Mononuclear cell (primary cell): ENCODE data around the gene ATP8A2. TPM values are rescaled to one million over a fixed set of nuclear protein-coding genes. Genes with fewer than 3 reads are reported as not detected.

Experiments used
- H3K27me3 ChIP-seq: 2 replicates; pipeline ENCODE4 v1.6.0; 2011; ENCODE audit warnings: low read length, control low read depth; ENCODE audit not compliant: insufficient read depth
- H3K4me1 ChIP-seq: 2 replicates; pipeline ENCODE4 v1.5.1; 2011; ENCODE audit warnings: mild to moderate bottlenecking, low read length, control low read depth; ENCODE audit not compliant: insufficient read depth
- H3K4me3 ChIP-seq: 2 replicates; pipeline ENCODE4 v1.5.1; 2011; ENCODE audit warnings: mild to moderate bottlenecking, low read length, moderate library complexity
- H3K9me3 ChIP-seq: 2 replicates; pipeline ENCODE4 v1.5.1; 2011; ENCODE audit warnings: low read depth, mild to moderate bottlenecking, control low read depth, low read length
- total RNA-seq: library from RNA; depleted of rRNA; stranded (reverse); fragments of >200 nt; gene quantifications from one replicate; pipeline ENCODE4 v1.2.3, GENCODE V29; 2012

Gene ATP8A2
- total RNA-seq, 1 donor = 0.21 TPM

DNA sequence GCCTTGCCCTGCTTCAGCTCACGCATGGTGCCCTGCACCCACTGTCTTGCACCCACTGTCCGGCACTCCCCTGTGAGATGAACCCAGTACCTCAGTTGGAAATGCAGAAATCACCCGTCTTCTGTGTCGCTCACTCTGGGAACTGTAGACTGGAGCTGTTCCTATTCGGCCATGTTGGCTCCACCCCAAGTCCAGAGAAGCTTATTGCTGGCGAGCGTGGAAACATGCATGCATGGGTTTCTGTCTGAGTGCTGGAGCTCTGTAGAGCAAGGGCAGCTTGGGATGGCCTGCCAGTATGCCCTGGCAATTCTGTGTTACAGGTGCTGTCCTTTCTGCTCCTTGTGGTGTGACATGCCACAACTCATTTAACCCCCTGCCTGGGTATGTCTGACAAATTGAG is 527.2 kb downstream of the ATP8A2 start:
- no peak overlapping the region for H3K4me3 ChIP-seq
- no peaks in the 10 kb centered on the region for H3K4me1 ChIP-seq
- no peaks in the 10 kb centered on the region for H3K27me3 ChIP-seq
- H3K9me3 ChIP-seq = no peaks in the 10 kb centered on the region

DNA sequence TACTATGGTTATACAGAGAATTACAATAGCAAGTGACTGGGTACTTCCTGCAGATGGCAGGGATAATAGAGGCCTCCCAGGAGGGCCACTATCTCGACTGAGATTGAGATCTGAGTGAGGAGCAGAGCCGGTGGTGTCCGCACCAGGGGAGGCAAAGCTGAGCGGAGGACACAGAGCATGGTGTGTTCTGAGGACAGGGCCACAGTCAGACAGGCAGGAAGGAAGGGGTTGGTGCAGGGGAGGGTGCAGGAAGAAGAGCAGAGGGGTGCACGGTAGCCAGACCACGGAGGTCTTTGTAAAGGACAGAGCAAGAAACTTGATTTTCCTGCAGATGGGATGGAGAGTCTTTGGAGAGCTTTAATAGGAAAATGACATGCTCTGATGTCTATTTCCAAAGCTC is 527.7 kb downstream of the ATP8A2 start:
- no peak overlapping the region for H3K4me3 ChIP-seq
- no peaks in the 10 kb centered on the region for H3K9me3 ChIP-seq
- no peaks in the 10 kb centered on the region for H3K27me3 ChIP-seq
- no peaks in the 10 kb centered on the region for H3K4me1 ChIP-seq

DNA sequence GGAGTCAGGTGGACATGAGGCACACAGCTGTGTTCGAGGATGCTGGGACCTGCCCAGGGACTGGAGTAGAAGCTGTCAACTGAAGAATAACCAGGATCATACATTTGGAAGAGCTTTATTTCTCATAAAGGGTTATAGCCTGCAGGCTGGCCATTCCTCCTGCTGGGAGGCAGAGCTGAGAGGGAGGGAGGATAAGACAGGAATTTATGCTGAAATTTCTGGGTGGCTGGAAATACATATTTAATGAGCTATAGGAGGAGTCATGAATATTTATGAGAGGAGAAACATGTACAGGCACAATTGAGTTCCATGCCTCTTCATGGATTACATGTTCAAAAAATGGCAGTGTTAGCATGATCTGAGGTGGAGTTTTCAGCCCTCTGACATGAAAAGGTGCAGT is 528.2 kb downstream of the ATP8A2 start:
- no peaks in the 10 kb centered on the region for H3K9me3 ChIP-seq
- no peaks in the 10 kb centered on the region for H3K4me1 ChIP-seq
- H3K27me3 ChIP-seq = no peaks in the 10 kb centered on the region
- no peak overlapping the region for H3K4me3 ChIP-seq

DNA sequence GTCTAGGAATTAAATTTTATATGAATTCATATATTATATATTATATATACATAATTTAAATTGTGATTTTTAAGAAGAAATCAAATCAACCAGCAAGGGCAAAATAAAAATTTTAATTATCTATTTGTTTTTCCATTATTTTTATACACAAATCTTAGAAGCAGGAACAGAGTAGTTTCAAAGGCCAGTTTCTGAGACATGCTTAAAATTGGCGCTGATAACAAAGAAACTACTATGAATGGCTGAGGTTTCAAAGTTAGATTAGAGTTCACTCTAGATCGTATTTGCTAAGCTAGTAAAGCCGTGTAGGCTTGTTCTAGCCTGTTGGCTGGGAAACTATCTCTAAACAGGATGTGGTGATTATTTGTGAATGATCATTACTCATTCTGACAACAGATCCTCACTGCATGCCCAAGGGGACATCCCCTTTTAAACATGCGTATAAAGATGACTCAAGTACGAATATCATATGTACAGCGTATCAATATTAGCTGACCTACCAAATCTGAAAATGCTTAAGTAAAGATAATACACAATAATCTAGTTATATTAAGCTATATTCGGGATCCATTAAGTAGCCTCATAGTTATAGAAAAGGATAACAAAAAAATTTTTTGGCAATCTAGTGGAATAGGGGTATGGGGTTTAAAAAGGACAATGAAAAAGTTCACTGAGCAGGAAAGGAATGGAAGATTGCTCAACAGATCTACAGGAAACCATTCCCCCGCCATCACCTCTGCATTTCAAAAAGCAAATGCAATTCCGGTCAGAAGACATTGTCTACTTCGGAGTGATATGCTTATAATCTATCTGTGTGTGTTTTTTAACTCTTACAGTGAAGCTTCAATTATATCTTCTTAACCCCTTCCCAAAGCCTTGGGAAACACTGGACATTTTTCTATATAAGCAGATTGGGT is 529.9 kb downstream of the ATP8A2 start:
- Histone ChIP-seq H3K27me3 (no peaks in the 10 kb centered on the region), H3K4me3 (no peak overlapping the region), H3K9me3 (no peaks in the 10 kb centered on the region), H3K4me1 (peaks cover 6% of the 10 kb centered on the region)

DNA sequence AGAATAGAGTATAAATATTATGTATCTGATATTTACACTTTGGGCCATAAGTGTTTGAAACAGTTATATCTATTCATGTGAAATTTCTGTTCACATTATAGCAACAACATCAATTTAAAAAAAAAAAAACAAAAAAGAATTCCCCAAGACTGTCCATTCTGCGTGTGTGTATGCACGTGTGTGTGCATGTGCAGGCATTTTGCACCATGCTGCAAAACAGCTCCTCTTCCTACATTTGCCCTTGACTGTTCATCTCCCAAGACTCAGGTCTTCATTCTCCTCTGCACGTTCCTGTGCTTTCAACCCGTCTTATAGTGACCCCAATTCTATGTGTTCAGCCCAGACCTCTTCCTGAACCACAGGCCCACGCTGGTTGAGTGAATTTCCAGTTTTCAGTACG is 530.7 kb downstream of the ATP8A2 start:
- H3K4me3 ChIP-seq = no peak overlapping the region
- H3K9me3 ChIP-seq = no peaks in the 10 kb centered on the region
- H3K4me1 ChIP-seq = peaks cover 6% of the 10 kb centered on the region
- H3K27me3 ChIP-seq = no peaks in the 10 kb centered on the region

DNA sequence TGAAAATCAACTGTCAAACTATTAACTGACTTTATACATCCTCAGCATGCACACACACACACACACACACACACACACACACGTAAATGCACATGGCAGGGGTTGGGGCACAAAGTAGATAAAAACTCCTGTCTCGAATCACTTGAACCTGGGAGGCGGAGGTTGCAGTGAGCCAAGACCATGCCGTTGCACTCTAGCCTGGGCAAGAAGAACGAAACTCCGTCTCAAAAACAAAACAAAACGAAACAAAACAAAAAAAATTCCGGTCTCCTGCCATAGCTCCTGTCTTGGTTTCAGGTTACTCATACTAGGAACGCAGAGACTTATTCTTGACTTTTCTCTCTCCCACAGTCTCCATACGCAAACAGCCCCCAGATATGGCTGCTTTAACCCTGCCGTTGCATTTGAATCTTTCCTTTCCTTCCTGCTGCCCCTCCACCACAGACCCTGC is 531.1 kb downstream of the ATP8A2 start:
- Histone ChIP-seq H3K9me3 (no peaks in the 10 kb centered on the region), H3K27me3 (no peaks in the 10 kb centered on the region), H3K4me1 (peaks cover 6% of the 10 kb centered on the region), H3K4me3 (no peak overlapping the region)

DNA sequence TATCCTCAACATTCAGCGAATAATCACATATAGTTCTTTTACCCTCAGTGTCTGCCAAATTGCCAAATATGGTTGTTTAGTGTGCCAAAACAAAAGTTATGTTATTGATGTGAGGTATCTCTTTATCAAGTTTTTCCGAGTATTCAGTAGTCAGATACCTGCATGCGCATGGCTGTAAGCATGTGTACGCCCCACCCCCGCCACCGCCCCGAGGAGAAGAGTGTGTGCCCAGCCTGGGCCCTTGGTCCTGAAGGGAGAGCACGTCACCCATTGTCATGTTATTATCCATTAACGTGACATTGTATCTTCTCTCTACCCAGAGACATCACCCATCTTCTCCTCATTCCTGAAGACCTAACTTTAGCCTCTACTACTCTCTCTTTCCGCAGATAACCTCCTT is 533.1 kb downstream of the ATP8A2 start:
- no peaks in the 10 kb centered on the region for H3K27me3 ChIP-seq
- H3K4me1 ChIP-seq = peaks cover 6% of the 10 kb centered on the region

DNA sequence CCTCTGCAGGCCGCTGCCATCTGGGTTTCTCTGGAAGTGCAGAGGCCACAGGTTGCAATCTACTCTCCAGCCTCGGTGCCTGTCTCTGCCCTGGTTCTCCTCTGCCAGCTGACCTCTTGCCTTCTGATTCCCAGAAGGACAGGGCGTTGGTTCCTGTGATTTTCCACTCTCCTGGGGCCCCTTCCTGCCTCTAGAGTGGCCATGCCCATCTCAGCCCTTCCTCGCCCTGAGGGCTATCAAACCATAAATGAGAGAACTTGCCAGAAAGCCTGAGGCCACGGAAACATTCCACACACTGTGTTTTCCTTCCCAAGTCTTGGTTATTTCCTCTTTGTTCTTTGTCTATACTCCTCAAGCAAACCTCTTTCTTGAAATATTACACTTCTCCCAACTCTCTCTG is 533.8 kb downstream of the ATP8A2 start:
- no peaks in the 10 kb centered on the region for H3K9me3 ChIP-seq
- H3K4me3 ChIP-seq = no peak overlapping the region
- H3K27me3 ChIP-seq = no peaks in the 10 kb centered on the region
- peaks cover 6% of the 10 kb centered on the region for H3K4me1 ChIP-seq

More for the DNA sequence above, 533.1 kb downstream of the ATP8A2 start:
- Histone ChIP-seq H3K9me3 (no peaks in the 10 kb centered on the region), H3K4me3 (no peak overlapping the region)

DNA sequence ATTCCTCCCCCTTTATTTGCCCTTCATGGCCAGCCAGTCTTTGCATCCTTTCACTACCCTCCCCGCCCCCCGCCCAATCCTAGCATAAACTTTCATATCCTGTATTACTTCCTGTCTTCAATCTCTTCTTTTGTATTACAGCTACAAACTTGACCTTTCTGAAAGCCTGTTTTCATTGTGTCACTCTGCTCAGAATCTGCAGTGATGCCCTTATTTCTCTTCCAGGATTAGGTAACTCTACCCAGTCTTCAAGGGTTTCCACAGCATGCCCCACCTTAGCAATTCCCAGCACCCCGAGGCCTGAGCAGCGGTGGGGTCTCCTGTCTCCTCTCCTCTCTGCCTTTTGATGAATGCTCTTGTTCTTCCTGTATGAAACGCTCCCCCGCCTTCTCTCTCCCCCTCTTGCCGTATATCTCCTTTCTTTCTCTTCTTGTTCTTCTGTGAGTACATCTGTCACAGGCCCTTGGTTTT is 534.5 kb downstream of the ATP8A2 start:
- H3K4me1 ChIP-seq = peaks cover 6% of the 10 kb centered on the region
- no peaks in the 10 kb centered on the region for H3K27me3 ChIP-seq
- no peak overlapping the region for H3K4me3 ChIP-seq
- no peaks in the 10 kb centered on the region for H3K9me3 ChIP-seq

DNA sequence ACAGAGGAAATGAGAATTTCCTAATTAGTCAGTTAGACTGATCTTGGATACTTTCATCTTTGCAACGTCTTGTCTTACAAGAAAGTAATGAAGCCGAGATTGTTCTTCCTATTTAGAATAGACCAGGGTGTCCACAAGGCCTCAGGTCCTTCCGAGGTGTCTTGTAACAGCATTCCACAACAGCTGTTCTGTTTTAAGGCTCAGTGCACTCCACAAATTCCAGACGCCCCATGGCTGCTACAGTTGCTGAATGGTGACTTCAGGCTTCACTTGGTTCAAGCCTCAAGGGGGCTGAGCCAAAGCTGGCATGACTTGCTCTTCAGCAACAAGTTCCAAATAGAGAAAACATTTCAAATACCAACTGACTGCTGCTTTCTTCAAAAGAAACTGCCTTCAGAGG is 536.6 kb downstream of the ATP8A2 start:
- no peak overlapping the region for H3K4me3 ChIP-seq
- no peaks in the 10 kb centered on the region for H3K9me3 ChIP-seq
- H3K4me1 ChIP-seq = peaks cover 6% of the 10 kb centered on the region
- no peaks in the 10 kb centered on the region for H3K27me3 ChIP-seq

DNA sequence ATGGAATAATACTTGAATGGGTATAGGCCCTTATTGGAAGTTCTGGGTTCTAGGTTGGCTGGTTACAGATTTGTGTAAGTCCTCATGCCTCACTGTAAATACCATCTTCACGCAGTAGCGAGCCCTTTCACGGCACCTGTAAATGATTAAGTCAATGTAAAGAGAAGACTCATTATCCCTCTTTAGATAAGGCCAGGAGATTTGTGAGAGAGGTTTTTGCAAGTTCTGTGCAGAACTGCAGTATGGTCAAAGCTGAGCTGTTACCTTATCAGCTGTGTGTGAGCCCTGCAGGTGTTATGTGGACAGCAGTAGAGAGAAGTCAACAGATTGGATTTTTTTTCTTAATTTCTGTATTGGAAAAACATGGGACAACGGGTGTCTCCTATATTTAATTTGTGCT is 538.5 kb downstream of the ATP8A2 start:
- Histone ChIP-seq H3K9me3 (no peaks in the 10 kb centered on the region), H3K27me3 (no peaks in the 10 kb centered on the region), H3K4me3 (no peak overlapping the region), H3K4me1 (peaks cover 6% of the 10 kb centered on the region)

DNA sequence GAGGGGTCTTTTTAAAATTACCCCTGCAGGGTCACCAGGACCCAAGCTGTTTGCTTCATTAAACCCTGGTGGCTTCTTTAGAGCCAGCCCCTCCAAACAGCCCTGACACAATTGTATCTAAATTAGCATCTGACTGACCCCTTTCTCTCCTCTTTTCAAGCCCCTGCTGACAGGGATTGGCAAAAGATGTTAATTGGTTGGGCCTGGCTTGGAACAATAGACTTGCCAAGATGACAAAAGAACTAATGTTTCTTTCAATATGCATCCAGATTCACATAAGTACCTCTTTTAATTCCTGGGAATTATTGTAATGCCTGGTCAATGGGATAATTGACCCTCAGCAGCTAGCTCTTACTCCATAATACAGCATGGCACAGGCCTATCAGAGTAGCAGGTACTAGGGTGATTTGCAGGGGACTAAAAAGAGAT is 539.2 kb downstream of the ATP8A2 start:
- no peaks in the 10 kb centered on the region for H3K4me1 ChIP-seq
- H3K4me3 ChIP-seq = no peak overlapping the region
- no peaks in the 10 kb centered on the region for H3K9me3 ChIP-seq
- H3K27me3 ChIP-seq = no peaks in the 10 kb centered on the region

DNA sequence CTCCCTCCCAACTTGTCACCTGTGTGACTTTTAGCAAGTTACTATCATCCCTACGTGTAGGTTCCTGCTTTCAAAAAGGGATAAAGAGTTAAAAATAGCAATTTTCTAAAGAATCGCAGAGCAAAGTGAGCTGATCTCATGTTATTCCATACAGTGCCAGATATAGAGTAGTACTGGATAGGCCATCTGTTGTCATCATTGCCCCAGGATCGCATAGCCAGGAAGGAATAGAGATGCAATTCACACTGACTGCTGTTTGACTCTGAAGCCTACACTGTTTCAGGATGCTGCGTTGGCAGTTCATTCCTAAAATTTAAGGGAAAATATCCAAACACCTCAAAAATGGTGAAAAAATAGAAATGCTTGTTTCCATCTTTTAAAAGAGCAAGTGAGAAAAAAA is 541.2 kb downstream of the ATP8A2 start:
- H3K4me1 ChIP-seq = no peaks in the 10 kb centered on the region
- H3K4me3 ChIP-seq = no peak overlapping the region
- H3K9me3 ChIP-seq = no peaks in the 10 kb centered on the region

DNA sequence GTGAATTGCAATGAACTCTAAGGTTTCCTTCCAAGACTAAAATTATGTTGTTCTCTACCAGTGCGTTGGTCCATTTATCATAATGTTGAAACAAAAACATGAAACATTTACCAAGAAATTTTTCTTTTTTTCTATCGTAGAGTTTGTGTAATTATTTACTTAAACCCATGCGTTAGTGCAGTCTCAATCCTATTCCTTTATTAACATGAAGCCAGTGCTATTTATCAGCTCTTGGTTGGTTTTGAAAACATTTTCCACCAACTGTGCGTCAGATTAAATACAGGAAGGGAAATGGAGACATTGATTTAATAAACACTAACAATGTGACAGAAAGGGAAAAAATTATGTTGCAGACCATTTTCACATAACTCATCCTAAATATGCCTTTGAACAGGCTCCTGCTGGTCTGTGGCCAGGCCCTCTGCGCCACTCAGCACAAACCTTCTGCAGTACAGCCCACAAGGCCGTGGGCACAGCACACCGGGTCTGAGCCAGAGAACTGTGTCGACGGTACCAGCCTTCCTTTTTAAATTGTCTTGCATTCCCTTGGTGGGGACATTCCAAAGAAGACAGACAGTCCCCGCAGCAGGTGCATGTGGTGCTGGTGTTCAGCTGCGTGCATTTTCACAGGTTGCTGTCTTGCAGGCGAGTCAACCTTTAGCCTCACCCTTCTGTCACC is 544.2 kb downstream of the ATP8A2 start:
- no peaks in the 10 kb centered on the region for H3K9me3 ChIP-seq

More for the DNA sequence above, 541.2 kb downstream of the ATP8A2 start:
- no peaks in the 10 kb centered on the region for H3K27me3 ChIP-seq

DNA sequence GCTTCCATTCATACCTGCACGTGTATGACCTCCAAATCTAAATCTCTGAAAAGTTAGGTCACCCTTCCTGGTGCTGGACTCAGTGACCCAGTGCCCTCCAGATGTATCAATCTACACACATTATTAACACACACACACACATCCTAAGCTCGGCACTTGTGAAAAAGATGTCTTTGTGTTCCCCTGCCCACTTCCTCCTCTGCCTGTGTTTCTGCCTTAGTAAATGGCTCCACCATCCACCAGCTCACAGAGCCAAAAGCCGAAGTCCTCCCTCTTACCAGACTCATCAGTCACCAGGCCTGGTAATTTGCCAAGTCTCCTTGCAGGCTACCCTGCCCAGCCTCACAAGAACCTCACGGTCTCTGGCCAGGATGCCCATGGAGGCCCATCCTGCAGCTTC is 548.5 kb downstream of the ATP8A2 start:
- Histone ChIP-seq H3K9me3 (no peaks in the 10 kb centered on the region), H3K27me3 (no peaks in the 10 kb centered on the region), H3K4me1 (no peaks in the 10 kb centered on the region), H3K4me3 (no peak overlapping the region)

More for the DNA sequence above, 544.2 kb downstream of the ATP8A2 start:
- Histone ChIP-seq H3K4me3 (no peak overlapping the region), H3K27me3 (no peaks in the 10 kb centered on the region), H3K4me1 (no peaks in the 10 kb centered on the region)
